GM23338 (cell line): Measurements from ENCODE around the gene UBE2L6.

Experiments
- CREB1 ChIP-seq: fragments of 250-450 bp; sonication (Bioruptor Pico); IDR thresholded peaks from 2 replicates; pipeline ENCODE4 v1.5.0; 2020; ENCODE audit warnings: low read depth, mild to moderate bottlenecking, moderate library complexity
- CTCF ChIP-seq, 2 experiments: fragments of 200-600 bp in 1 of 2; sonication (generic) in 1 of 2; conservative IDR thresholded peaks; 2 replicates each; pipeline versions ENCODE4 v1.5.1 to v1.6.1; 2016 to 2017; ENCODE audit warnings: antibody characterized with exemption in 2 of 2, low read depth in 2 of 2, mild to moderate bottlenecking in 2 of 2, moderate library complexity in 1 of 2
- ETS1 ChIP-seq: IDR thresholded peaks from 2 replicates; pipeline ENCODE4 v1.6.1; 2016; ENCODE audit warnings: antibody characterized with exemption
- EZH2 ChIP-seq: fragments of 200-600 bp; sonication (generic); IDR thresholded peaks from one replicate; pipeline ENCODE4 v1.8.0; 2017; ENCODE audit warnings: antibody characterized with exemption, mild to moderate bottlenecking, low read depth; ENCODE audit not compliant: unreplicated experiment
- EZH2phosphoT487 ChIP-seq: fragments of 200-600 bp; sonication (generic); IDR thresholded peaks from one replicate; pipeline ENCODE4 v1.8.1; 2018; ENCODE audit warnings: antibody characterized with exemption; ENCODE audit not compliant: unreplicated experiment
- NANOG ChIP-seq: IDR thresholded peaks from 2 replicates; pipeline ENCODE4 v1.6.1; 2016; ENCODE audit warnings: antibody characterized with exemption, borderline replicate concordance
- POLR2AphosphoS5 ChIP-seq: IDR thresholded peaks from 2 replicates; pipeline ENCODE4 v1.6.1; 2016; ENCODE audit warnings: antibody characterized with exemption, low read depth
- REST ChIP-seq: IDR thresholded peaks from one replicate; pipeline ENCODE4 v1.6.1; 2018; ENCODE audit warnings: antibody characterized with exemption; ENCODE audit not compliant: unreplicated experiment
- ZNF331 ChIP-seq: fragments of 250-450 bp; sonication (Bioruptor Pico); IDR thresholded peaks from 2 replicates; pipeline ENCODE4 v1.5.0; 2020; ENCODE audit warnings: low read depth, mild to moderate bottlenecking, moderate library complexity

- no peak for TF ChIP-seq CTCF (conservative IDR thresholded peaks at IDR 0.05; ENCODE audit: low read depth in 2 of 2)
- no peak for TF ChIP-seq EZH2
- TF ChIP-seq CREB1 (CRISPR knock-in tag) = no peak
- no peak for TF ChIP-seq EZH2phosphoT487
- no peak for TF ChIP-seq POLR2AphosphoS5
- no peak for TF ChIP-seq REST
- no peak for TF ChIP-seq NANOG
- no peak for TF ChIP-seq ETS1
- TF ChIP-seq ZNF331 (CRISPR knock-in tag) = no peak
These were observed 21.0 kb downstream of the UBE2L6 start for GRCh38 chr11:57546451-57546850.
